Suprapubic skin (tissue), 3 donors: ENCODE measurements around the gene LGALS8.

Source experiments
- POLR2AphosphoS5 ChIP-seq, 3 donors: sonication (generic); formaldehyde crosslinking; IDR thresholded peaks; one replicate each; pipeline ENCODE4 v1.6.1; 2017; ENCODE audit warnings: antibody characterized with exemption in 3 of 3
- TF ChIP-seq, protein P1 (sequence below), 2 donors: fragments of 200-600 bp in 1 of 2; fragments of 450-650 bp in 1 of 2; sonication (generic) in 1 of 2; IDR thresholded peaks; one replicate each; pipeline ENCODE4 v1.5.1; 2016 to 2019; ENCODE audit warnings: antibody characterized with exemption in 2 of 2, mild to moderate bottlenecking in 1 of 2, moderate library complexity in 1 of 2

- TF ChIP-seq, protein P1, sequence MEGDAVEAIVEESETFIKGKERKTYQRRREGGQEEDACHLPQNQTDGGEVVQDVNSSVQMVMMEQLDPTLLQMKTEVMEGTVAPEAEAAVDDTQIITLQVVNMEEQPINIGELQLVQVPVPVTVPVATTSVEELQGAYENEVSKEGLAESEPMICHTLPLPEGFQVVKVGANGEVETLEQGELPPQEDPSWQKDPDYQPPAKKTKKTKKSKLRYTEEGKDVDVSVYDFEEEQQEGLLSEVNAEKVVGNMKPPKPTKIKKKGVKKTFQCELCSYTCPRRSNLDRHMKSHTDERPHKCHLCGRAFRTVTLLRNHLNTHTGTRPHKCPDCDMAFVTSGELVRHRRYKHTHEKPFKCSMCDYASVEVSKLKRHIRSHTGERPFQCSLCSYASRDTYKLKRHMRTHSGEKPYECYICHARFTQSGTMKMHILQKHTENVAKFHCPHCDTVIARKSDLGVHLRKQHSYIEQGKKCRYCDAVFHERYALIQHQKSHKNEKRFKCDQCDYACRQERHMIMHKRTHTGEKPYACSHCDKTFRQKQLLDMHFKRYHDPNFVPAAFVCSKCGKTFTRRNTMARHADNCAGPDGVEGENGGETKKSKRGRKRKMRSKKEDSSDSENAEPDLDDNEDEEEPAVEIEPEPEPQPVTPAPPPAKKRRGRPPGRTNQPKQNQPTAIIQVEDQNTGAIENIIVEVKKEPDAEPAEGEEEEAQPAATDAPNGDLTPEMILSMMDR (IDR thresholded peaks at IDR 0.05): no peak
- no peak for TF ChIP-seq POLR2AphosphoS5 (IDR thresholded peaks at IDR 0.05)
These were observed 16.6 kb upstream of the LGALS8 start for GRCh38 chr1:236507022-236507700.
